Ishikawa (cell line): Measurements from ENCODE around the gene GARIN5A.

Experiments used
- CEBPB ChIP-seq: IDR thresholded peaks from 2 replicates; pipeline ENCODE4 v1.6.1; 2012
- CREB1 ChIP-seq: IDR thresholded peaks from 2 replicates; pipeline ENCODE4 v1.6.1; 2012; ENCODE audit warnings: low read depth
- EGR1 ChIP-seq: IDR thresholded peaks from 2 replicates; pipeline ENCODE4 v1.6.1; 2012
- EP300 ChIP-seq: IDR thresholded peaks from 2 replicates; pipeline ENCODE4 v1.6.1; 2012; ENCODE audit warnings: borderline replicate concordance
- FOXM1 ChIP-seq: IDR thresholded peaks from 2 replicates; pipeline ENCODE4 v1.6.1; 2012; ENCODE audit warnings: low read depth, borderline replicate concordance
- MAX ChIP-seq: IDR thresholded peaks from 2 replicates; pipeline ENCODE4 v1.6.1; 2012
- NFIC ChIP-seq: IDR thresholded peaks from 2 replicates; pipeline ENCODE4 v1.6.1; 2012
- RAD21 ChIP-seq: IDR thresholded peaks from 2 replicates; pipeline ENCODE4 v1.6.1; 2012; ENCODE audit warnings: low read depth
- REST ChIP-seq: IDR thresholded peaks from 2 replicates; pipeline ENCODE4 v1.6.1; 2012; ENCODE audit warnings: low read depth, mild to moderate bottlenecking
- TAF1 ChIP-seq: IDR thresholded peaks from 2 replicates; pipeline ENCODE4 v1.6.1; 2012; ENCODE audit warnings: low read depth, mild to moderate bottlenecking
- TCF12 ChIP-seq: IDR thresholded peaks from 2 replicates; pipeline ENCODE4 v1.6.1; 2012; ENCODE audit warnings: low read depth
- TEAD4 ChIP-seq: IDR thresholded peaks from 2 replicates; pipeline ENCODE4 v1.6.1; 2012
- USF1 ChIP-seq: IDR thresholded peaks from 2 replicates; pipeline ENCODE4 v1.6.1; 2012
- YY1 ChIP-seq: IDR thresholded peaks from 2 replicates; pipeline ENCODE4 v1.6.1; 2012; ENCODE audit warnings: low read depth
- ZBTB7A ChIP-seq: IDR thresholded peaks from 2 replicates; pipeline ENCODE4 v1.6.1; 2012; ENCODE audit warnings: low read depth

GARIN5A gene

GRCh38 chr19:50501568-50502475 lies 25.2 kb upstream of the GARIN5A start:
- TF ChIP-seq CREB1, result no peak
- TF ChIP-seq RAD21, result no peak
- no peak for TF ChIP-seq TEAD4
- TF ChIP-seq EP300, result no peak
- TF ChIP-seq MAX, result no peak
- no peak for TF ChIP-seq REST
- no peak for TF ChIP-seq ZBTB7A
- TF ChIP-seq YY1, result no peak
- no peak for TF ChIP-seq NFIC
- no peak for TF ChIP-seq EGR1
- no peak for TF ChIP-seq TCF12
- no peak for TF ChIP-seq FOXM1
- no peak for TF ChIP-seq USF1
- no peak for TF ChIP-seq CEBPB
- TF ChIP-seq TAF1, result no peak

- no peak for TF ChIP-seq TAF1
- TF ChIP-seq FOXM1, result no peak
- TF ChIP-seq CREB1, result no peak
- TF ChIP-seq TEAD4, result no peak
- no peak for TF ChIP-seq RAD21
- TF ChIP-seq EGR1, result no peak
- no peak for TF ChIP-seq EP300
- TF ChIP-seq TCF12, result no peak
- TF ChIP-seq REST, result no peak
- TF ChIP-seq ZBTB7A, result no peak
- TF ChIP-seq CEBPB, result no peak
Measured at GRCh38 chr19:50501186-50501567, 24.5 kb upstream of the GARIN5A start.

GRCh38 chr19:50500753-50501151 lies 24.1 kb upstream of the GARIN5A start:
- TF ChIP-seq RAD21 (no peak), ZBTB7A (no peak), REST (no peak), TCF12 (no peak), TAF1 (no peak), EGR1 (no peak)

- TF ChIP-seq TEAD4 (no peak), CREB1 (no peak), TCF12 (no peak), REST (no peak), CEBPB (no peak), TAF1 (no peak), YY1 (no peak), USF1 (no peak), EGR1 (no peak), EP300 (no peak)
Measured at GRCh38 chr19:50500060-50500752, 23.6 kb upstream of the GARIN5A start.
